PFSK-1 (cell line): ENCODE measurements around the gene ZFHX3.

Source experiments
- POLR2AphosphoS5 ChIP-seq: IDR thresholded peaks from 2 replicates; pipeline ENCODE4 v1.6.1; 2012; ENCODE audit warnings: low read depth, mild to moderate bottlenecking, control low read depth, low read length, moderate library complexity
- REST ChIP-seq, 2 experiments: IDR thresholded peaks; 2 replicates each; pipeline versions ENCODE4 v1.6.1 to v1.8.0; 2011 to 2012; ENCODE audit warnings: low read depth in 2 of 2, low read length in 2 of 2, control low read depth in 1 of 2, inconsistent platforms in 1 of 2, mild to moderate bottlenecking in 1 of 2, moderate library complexity in 1 of 2; ENCODE audit not compliant: insufficient read depth in 1 of 2
- SIN3A ChIP-seq: IDR thresholded peaks from 2 replicates; pipeline ENCODE4 v1.6.1; 2012; ENCODE audit warnings: mild to moderate bottlenecking, low read length, moderate library complexity, borderline replicate concordance; ENCODE audit not compliant: insufficient read depth
- TAF1 ChIP-seq: IDR thresholded peaks from 2 replicates; pipeline ENCODE4 v1.6.1; 2012; ENCODE audit warnings: low read length, control low read depth, borderline replicate concordance; ENCODE audit not compliant: insufficient read depth

DNA sequence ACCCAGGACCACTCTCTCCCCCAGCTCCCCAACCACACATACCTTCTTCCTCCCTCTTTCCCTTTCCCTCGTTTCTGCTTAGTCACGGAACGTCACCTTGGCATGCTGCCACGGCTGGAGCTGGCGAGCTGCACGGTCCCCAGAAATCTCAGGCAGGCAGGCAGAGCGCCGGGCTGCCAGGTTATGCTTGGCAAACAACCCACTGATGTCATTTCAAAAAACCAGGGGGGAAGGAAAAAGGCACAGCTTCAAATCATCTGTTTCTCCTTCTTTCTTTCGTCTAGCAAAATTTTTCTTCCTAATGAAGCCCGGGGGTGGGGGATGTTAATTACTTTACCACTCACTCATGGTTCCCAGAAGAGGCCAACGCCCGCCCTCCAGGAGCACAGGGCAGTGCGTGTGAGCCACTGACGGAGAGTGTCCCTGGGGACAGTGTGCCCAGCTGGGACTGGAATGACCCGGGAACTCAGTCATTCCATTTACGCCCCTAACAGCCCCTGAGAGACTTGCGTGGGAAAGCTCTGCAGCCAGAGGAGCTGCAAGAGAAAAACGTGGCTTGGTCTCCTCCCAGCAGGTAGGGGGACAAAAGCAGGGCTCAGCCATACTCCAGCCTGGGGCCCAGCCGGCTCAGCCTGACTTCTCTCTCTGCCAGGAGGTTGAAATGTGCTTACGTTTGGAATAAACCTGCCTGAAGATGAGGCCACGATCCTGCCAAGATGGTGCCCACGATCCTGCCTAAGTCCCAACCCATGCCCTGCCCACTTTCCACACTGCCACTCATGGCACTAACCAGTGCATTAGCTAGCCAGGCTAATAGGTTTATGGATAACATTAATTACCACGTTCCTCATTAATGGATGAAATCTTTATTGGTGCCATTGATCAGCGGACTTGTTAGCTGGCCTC lies 198.9 kb downstream of the ZFHX3 start:
- TF ChIP-seq POLR2AphosphoS5: no peak
- no peak for TF ChIP-seq SIN3A
- no peak for TF ChIP-seq REST (IDR thresholded peaks at IDR 0.05; ENCODE audit: insufficient read depth in 1 of 2, low read depth in 2 of 2, low read length in 2 of 2)
- TF ChIP-seq TAF1: no peak
